Upper lobe of left lung (tissue), 4 donors: Measurements from ENCODE around the gene MEIOB.

Experiments used
- EP300 ChIP-seq, 4 donors: sonication (generic); formaldehyde crosslinking; IDR thresholded peaks; one replicate each; pipeline ENCODE4 v1.5.1; 2017; ENCODE audit warnings: antibody characterized with exemption in 4 of 4, control low read depth in 2 of 4
- POLR2A ChIP-seq, 4 donors: fragments of 450-650 bp; IDR thresholded peaks; one replicate each; pipeline ENCODE4 v1.5.1; 2016 to 2017; ENCODE audit warnings: antibody characterized with exemption in 4 of 4, mild to moderate bottlenecking in 2 of 4
- POLR2AphosphoS5 ChIP-seq, 2 donors: sonication (generic); formaldehyde crosslinking; IDR thresholded peaks; one replicate each; pipeline ENCODE4 v1.5.1; 2017; ENCODE audit warnings: antibody characterized with exemption in 2 of 2
- TF ChIP-seq, protein P1 (sequence below), 6 experiments: fragments of 450-650 bp in 4 of 6; fragments of 200-600 bp in 2 of 6; sonication (generic) in 2 of 6; IDR thresholded peaks; one replicate each; pipeline ENCODE4 v1.5.1; 2016 to 2019; ENCODE audit warnings: antibody characterized with exemption in 6 of 6

DNA sequence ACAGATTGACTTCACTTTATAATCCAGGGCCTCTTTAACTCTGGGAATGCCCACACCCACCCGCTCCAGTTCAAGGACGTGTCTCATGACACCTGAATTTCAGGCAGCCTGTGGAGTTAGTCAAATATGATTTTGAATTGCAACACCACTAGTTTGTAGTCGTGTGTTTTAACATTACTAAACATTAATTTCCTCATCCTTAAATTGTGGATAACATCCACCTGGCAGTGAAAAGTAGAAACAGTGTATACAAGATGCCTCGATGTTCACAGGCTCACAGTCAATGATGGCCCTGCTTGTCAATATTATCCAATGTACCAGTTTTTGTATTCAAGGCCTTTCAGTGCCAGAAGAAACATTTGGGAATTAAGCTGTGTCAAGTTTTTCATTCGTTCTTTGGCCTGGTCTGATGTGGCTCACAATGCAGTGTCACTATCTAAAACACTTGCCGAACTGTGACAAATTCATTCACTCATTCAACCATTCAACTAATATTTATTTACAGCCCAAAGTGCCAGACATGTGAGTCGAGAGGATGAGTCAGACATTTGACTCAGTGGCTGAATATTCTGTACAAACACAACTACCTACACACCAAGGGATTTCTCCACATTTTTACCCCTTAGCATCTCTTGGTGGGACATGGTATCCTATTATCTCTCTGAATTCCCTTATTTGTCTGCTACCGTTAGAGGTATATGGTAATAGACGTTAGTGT, 1.4 kb downstream of the MEIOB start:
- TF ChIP-seq, protein P1, sequence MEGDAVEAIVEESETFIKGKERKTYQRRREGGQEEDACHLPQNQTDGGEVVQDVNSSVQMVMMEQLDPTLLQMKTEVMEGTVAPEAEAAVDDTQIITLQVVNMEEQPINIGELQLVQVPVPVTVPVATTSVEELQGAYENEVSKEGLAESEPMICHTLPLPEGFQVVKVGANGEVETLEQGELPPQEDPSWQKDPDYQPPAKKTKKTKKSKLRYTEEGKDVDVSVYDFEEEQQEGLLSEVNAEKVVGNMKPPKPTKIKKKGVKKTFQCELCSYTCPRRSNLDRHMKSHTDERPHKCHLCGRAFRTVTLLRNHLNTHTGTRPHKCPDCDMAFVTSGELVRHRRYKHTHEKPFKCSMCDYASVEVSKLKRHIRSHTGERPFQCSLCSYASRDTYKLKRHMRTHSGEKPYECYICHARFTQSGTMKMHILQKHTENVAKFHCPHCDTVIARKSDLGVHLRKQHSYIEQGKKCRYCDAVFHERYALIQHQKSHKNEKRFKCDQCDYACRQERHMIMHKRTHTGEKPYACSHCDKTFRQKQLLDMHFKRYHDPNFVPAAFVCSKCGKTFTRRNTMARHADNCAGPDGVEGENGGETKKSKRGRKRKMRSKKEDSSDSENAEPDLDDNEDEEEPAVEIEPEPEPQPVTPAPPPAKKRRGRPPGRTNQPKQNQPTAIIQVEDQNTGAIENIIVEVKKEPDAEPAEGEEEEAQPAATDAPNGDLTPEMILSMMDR (IDR thresholded peaks at IDR 0.05) = no peak
- TF ChIP-seq POLR2A (IDR thresholded peaks at IDR 0.05) = no peak
- no peak for TF ChIP-seq POLR2AphosphoS5 (IDR thresholded peaks at IDR 0.05)
- TF ChIP-seq EP300 (IDR thresholded peaks at IDR 0.05) = peak in 1 of 4 donors; percentile 4
